Measurements from ENCODE around the gene DOCK1.

DOCK1 gene

GRCh38 chr10:127039435-127039834, 134.2 kb downstream of the DOCK1 start:
- no peaks in the 10 kb centered on the region for H3K4me1 ChIP-seq (ENCODE audit: low read length)
- no peak overlapping the region for H3K9ac ChIP-seq (ENCODE audit: low read length)
- no peaks in the 10 kb centered on the region for H3K36me3 ChIP-seq (replicated peaks; ENCODE audit: insufficient read depth, low read length)
- H2AFZ ChIP-seq (ENCODE audit: low read length), result no peak overlapping the region
- no peak for TF ChIP-seq EZH2phosphoT487 (IDR thresholded peaks at IDR 0.05; ENCODE audit: low read length)
- TF ChIP-seq EZH2 (optimal IDR thresholded peaks at IDR 0.05; ENCODE audit: low read depth, low read length), result no peak
- no peak for TF ChIP-seq CTCF (IDR thresholded peaks at IDR 0.05; ENCODE audit: low read length)
- no peak overlapping the region for H3K4me3 ChIP-seq (ENCODE audit: low read length)
- H4K20me1 ChIP-seq (ENCODE audit: insufficient read depth, low read length), result no peaks in the 10 kb centered on the region
- H3K27ac ChIP-seq (ENCODE audit: low read length), result no peak overlapping the region
- H3F3A ChIP-seq (ENCODE audit: insufficient read depth, low read length), result no peaks in the 10 kb centered on the region
- no peaks in the 10 kb centered on the region for H3K9me2 ChIP-seq (replicated peaks; ENCODE audit: insufficient read depth, low read length)
- no peaks in the 10 kb centered on the region for H3K9me3 ChIP-seq (replicated peaks; ENCODE audit: insufficient read depth, low read length)
- DNase-seq, result no peak
- no peak overlapping the region for H3K4me2 ChIP-seq (ENCODE audit: low read depth, low read length)
- no peaks in the 10 kb centered on the region for H3K27me3 ChIP-seq (replicated peaks; ENCODE audit: insufficient read depth, low read length)
- no peaks in the 10 kb centered on the region for H3K79me2 ChIP-seq (ENCODE audit: low read length)

- TF ChIP-seq CTCF (IDR thresholded peaks at IDR 0.05; ENCODE audit: low read length) (no peak), EZH2 (optimal IDR thresholded peaks at IDR 0.05; ENCODE audit: low read depth, low read length) (no peak), EZH2phosphoT487 (IDR thresholded peaks at IDR 0.05; ENCODE audit: low read length) (no peak)
- H3K4me1 ChIP-seq (ENCODE audit: low read length), result no peaks in the 10 kb centered on the region
- H3K36me3 ChIP-seq (replicated peaks; ENCODE audit: insufficient read depth, low read length), result no peaks in the 10 kb centered on the region
- H3K27me3 ChIP-seq (replicated peaks; ENCODE audit: insufficient read depth, low read length), result no peaks in the 10 kb centered on the region
- no peak overlapping the region for H3K27ac ChIP-seq (ENCODE audit: low read length)
- H4K20me1 ChIP-seq (ENCODE audit: insufficient read depth, low read length), result no peaks in the 10 kb centered on the region
- H3K9ac ChIP-seq (ENCODE audit: low read length), result no peak overlapping the region
- no peak overlapping the region for H2AFZ ChIP-seq (ENCODE audit: low read length)
- no peaks in the 10 kb centered on the region for H3K9me2 ChIP-seq (replicated peaks; ENCODE audit: insufficient read depth, low read length)
- no peaks in the 10 kb centered on the region for H3F3A ChIP-seq (ENCODE audit: insufficient read depth, low read length)
- H3K4me3 ChIP-seq (ENCODE audit: low read length), result no peak overlapping the region
- no peak overlapping the region for H3K4me2 ChIP-seq (ENCODE audit: low read depth, low read length)
- no peak for DNase-seq
- no peaks in the 10 kb centered on the region for H3K9me3 ChIP-seq (replicated peaks; ENCODE audit: insufficient read depth, low read length)
- H3K79me2 ChIP-seq (ENCODE audit: low read length), result no peaks in the 10 kb centered on the region
Measured at GRCh38 chr10:127040756-127041155, 135.5 kb downstream of the DOCK1 start.

- Histone ChIP-seq H3K27me3 (replicated peaks; ENCODE audit: insufficient read depth, low read length) (no peaks in the 10 kb centered on the region), H4K20me1 (ENCODE audit: insufficient read depth, low read length) (no peaks in the 10 kb centered on the region), H3K4me3 (ENCODE audit: low read length) (no peak overlapping the region), H3K4me1 (ENCODE audit: low read length) (no peaks in the 10 kb centered on the region), H3K36me3 (replicated peaks; ENCODE audit: insufficient read depth, low read length) (no peaks in the 10 kb centered on the region), H3K9me2 (replicated peaks; ENCODE audit: insufficient read depth, low read length) (no peaks in the 10 kb centered on the region), H3K27ac (ENCODE audit: low read length) (no peak overlapping the region), H3K79me2 (ENCODE audit: low read length) (no peaks in the 10 kb centered on the region), H2AFZ (ENCODE audit: low read length) (no peak overlapping the region), H3K9me3 (replicated peaks; ENCODE audit: insufficient read depth, low read length) (no peaks in the 10 kb centered on the region), H3K9ac (ENCODE audit: low read length) (no peak overlapping the region), H3K4me2 (ENCODE audit: low read depth, low read length) (no peak overlapping the region), H3F3A (ENCODE audit: insufficient read depth, low read length) (no peaks in the 10 kb centered on the region)
- TF ChIP-seq EZH2 (optimal IDR thresholded peaks at IDR 0.05; ENCODE audit: low read depth, low read length) (no peak), EZH2phosphoT487 (IDR thresholded peaks at IDR 0.05; ENCODE audit: low read length) (no peak), CTCF (IDR thresholded peaks at IDR 0.05; ENCODE audit: low read length) (no peak)
- DNase-seq, result no peak
Measured at GRCh38 chr10:127041552-127041951, 136.3 kb downstream of the DOCK1 start.

Measured in MM.1S (cell line).